ENCODE data around the gene NME7. TPM values are rescaled to one million over a fixed set of nuclear protein-coding genes. Genes with fewer than 3 reads are reported as not detected.
"Not testable (repeated sequence)": the region's sequence is repeated elsewhere in the genome, so short reads cannot be mapped to it uniquely, and the experiment has no call there.

NME7 gene
- total and polyA plus RNA-seq, 12 donors = 5.5 to 18.9 (median 10.5) TPM

- Histone ChIP-seq H3K4me1 (peaks cover 0 to 15% (median 8%) of the 10 kb centered on the region in 9 donors), H3K36me3 (no peaks in the 10 kb centered on the region), H3K27ac (peak overlapping the region in 2 of 10 donors; percentile 23 to 24), H3K9me3 (peaks cover 0 to 11% (median 0%) of the 10 kb centered on the region in 11 donors), H3K4me3 (no peak overlapping the region), H3K27me3 (no peaks in the 10 kb centered on the region)
- intact Hi-C loops (cut with DNase I) = loop anchor here in 2 of 10 donors (5.0 to 10.0 kb wide), 2 partner anchors 86 to 589 kb away; partner anchors contain the start of gene ATP1B1 (in 1 of the 2)
- 18 to 24% methylated on average over 4 of the region's 4 CpGs for WGBS, 2 donors
- DNase-seq (peak; percentile 12 to 34), ATAC-seq (peak; percentile 76 to 97 (median 88))
- TF ChIP-seq CTCF (IDR thresholded peaks at IDR 0.05) = peak in 6 of 9 donors; percentile 16 to 58 (median 46)
Observed at GRCh38 chr1:169193191-169193850, 174.3 kb downstream of the NME7 start.

- H3K4me3 ChIP-seq = no peak overlapping the region
- H3K27me3 ChIP-seq = no peaks in the 10 kb centered on the region
- no peaks in the 10 kb centered on the region for H3K9me3 ChIP-seq
- H3K36me3 ChIP-seq = no peaks in the 10 kb centered on the region
- no peaks in the 10 kb centered on the region for H3K4me1 ChIP-seq
- intact Hi-C loops (cut with DNase I) = no loop called here
- ATAC-seq (no peak), DNase-seq (no peak)
- H3K27ac ChIP-seq = no peak overlapping the region
- WGBS, 2 donors = 59 to 63% methylated on average over 1 of the region's 1 CpG
- TF ChIP-seq CTCF (IDR thresholded peaks at IDR 0.05) = no peak
Observed at GRCh38 chr1:169186106-169186505, 181.5 kb downstream of the NME7 start.

GRCh38 chr1:169184812-169185211, 182.8 kb downstream of the NME7 start:
- no peak for DNase-seq
- H3K4me1 ChIP-seq = no peaks in the 10 kb centered on the region
- no peak overlapping the region for H3K27ac ChIP-seq
- no peaks in the 10 kb centered on the region for H3K36me3 ChIP-seq
- intact Hi-C loops (cut with DNase I) = no loop called here
- 34 to 46% methylated on average over 1 of the region's 1 CpG for WGBS, 2 donors
- no peak for TF ChIP-seq CTCF (IDR thresholded peaks at IDR 0.05)
- no peaks in the 10 kb centered on the region for H3K9me3 ChIP-seq
- no peak overlapping the region for H3K4me3 ChIP-seq
- no peak for ATAC-seq
- no peaks in the 10 kb centered on the region for H3K27me3 ChIP-seq

DNA sequence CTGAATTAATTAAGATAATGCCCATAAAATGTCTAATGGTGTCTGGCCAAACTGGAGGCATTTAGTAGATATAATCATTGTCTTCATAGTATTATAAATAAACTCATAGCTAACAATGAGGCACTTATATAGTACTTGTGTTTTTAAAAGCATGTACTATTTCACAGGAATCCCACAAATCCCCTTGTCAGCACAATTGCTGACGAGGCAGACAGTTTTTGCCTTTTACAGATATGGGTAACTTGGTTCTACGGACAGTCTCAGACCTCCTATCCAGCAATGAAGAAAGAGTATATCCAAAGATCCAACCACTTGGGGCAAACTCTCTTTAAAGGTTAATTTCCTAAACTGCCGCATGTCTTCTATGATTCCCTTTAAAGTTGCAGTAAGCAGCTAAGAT, 187.4 kb downstream of the NME7 start:
- 90 to 94% methylated on average over 3 of the region's 3 CpGs for WGBS, 2 donors
- no peak for DNase-seq
- intact Hi-C loops (cut with DNase I) = no loop called here

GRCh38 chr1:169179431-169179830, 188.2 kb downstream of the NME7 start:
- H3K36me3 ChIP-seq; ATAC-seq; intact Hi-C loops (cut with DNase I); H3K27me3 ChIP-seq; H3K9me3 ChIP-seq; DNase-seq; H3K4me1 ChIP-seq; H3K4me3 ChIP-seq; H3K27ac ChIP-seq: not testable (repeated sequence)
- WGBS, 2 donors = 98 to 99% methylated on average over 3 of the region's 3 CpGs

More for the DNA sequence above, 187.4 kb downstream of the NME7 start:
- Histone ChIP-seq H3K27me3 (no peaks in the 10 kb centered on the region), H3K36me3 (no peaks in the 10 kb centered on the region), H3K4me1 (no peaks in the 10 kb centered on the region), H3K4me3 (no peak overlapping the region), H3K27ac (no peak overlapping the region), H3K9me3 (no peaks in the 10 kb centered on the region)
- TF ChIP-seq CTCF (IDR thresholded peaks at IDR 0.05) = no peak
- no peak for ATAC-seq
